ENCODE data around the gene CACNA1C.

Gene CACNA1C

DNA sequence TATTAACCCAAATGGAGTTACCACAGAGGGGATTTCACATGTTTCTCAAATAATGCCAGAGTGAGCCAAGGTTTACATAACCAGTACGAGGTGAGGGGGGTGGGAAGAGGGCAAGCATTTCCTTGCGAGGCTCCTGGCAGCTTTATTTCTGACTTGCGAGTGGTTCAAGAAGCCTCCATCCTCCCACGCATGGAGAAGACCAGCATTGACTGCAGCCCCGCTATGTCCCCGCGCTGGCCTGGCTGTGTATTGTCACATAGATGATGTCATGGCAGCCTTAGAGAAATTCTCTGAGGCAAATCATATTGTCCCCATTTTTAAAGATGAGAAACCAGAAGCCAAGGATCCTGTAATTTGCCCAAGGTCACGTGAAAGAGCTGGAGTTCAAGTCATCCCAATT is 188.2 kb downstream of the CACNA1C start:
- no peak overlapping the region for H3K27ac ChIP-seq
- TF ChIP-seq, protein P1, sequence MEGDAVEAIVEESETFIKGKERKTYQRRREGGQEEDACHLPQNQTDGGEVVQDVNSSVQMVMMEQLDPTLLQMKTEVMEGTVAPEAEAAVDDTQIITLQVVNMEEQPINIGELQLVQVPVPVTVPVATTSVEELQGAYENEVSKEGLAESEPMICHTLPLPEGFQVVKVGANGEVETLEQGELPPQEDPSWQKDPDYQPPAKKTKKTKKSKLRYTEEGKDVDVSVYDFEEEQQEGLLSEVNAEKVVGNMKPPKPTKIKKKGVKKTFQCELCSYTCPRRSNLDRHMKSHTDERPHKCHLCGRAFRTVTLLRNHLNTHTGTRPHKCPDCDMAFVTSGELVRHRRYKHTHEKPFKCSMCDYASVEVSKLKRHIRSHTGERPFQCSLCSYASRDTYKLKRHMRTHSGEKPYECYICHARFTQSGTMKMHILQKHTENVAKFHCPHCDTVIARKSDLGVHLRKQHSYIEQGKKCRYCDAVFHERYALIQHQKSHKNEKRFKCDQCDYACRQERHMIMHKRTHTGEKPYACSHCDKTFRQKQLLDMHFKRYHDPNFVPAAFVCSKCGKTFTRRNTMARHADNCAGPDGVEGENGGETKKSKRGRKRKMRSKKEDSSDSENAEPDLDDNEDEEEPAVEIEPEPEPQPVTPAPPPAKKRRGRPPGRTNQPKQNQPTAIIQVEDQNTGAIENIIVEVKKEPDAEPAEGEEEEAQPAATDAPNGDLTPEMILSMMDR (conservative IDR thresholded peaks at IDR 0.05) = no peak

DNA sequence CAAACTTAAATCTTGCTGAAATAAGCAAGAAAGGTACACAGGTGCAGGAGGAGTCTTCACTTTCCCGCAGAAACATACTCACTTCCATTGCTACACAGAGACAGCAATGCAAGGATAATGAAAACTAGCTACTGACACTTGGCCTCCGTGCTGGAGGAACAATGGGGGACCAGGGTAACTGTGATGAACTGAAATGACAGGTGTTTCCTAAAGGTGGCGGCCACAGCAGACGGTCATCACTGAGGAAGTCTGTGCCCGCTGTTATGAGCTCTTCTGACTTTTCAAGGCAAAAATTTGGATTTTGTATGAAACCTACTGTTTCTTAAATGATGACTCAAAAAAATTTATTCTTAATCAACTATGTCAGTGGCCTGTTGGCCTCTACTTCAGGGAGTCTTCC is 189.4 kb downstream of the CACNA1C start:
- TF ChIP-seq, protein P1 (conservative IDR thresholded peaks at IDR 0.05) = no peak
- H3K27ac ChIP-seq = no peak overlapping the region

DNA sequence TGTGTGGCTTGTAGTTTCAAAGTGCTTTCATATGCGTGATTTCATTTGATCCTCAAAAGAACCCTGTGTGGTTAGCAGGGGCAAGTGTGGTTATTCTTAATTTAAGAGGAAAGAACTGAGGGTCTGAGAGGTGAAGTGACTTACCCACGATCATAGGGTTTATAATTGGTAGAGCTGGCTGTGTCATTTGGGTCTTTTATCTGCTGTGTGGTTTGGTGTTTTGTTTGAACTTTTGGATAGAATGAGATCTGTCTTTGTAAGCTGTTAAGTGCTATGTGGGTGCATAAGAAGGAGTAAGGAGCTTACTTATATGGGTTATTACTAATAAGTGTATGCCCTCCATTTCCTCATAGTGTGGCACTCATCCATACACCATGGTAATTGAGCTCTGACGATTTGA is 190.0 kb downstream of the CACNA1C start:
- TF ChIP-seq, protein P1 (conservative IDR thresholded peaks at IDR 0.05) = no peak

DNA sequence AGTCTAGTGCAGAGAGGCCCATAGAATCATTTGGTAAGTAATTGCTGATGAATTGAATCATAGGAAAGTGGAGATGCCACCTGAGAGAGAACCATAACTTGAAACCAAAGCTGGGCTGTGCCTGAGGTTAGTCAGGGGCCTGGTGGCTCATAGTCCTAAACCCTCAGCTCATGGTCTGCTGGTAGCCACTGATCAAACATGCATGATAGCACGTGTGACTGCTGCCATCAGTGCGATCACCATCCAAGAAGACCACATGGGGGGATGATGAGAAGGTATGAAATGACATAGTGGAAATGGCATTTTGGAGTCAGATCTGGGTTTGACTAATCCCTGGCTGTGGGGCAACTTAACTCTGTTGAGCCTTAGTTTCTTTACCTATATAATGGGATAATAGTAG is 190.5 kb downstream of the CACNA1C start:
- TF ChIP-seq, protein P1 (conservative IDR thresholded peaks at IDR 0.05) = no peak

More for the DNA sequence above, 190.0 kb downstream of the CACNA1C start:
- H3K27ac ChIP-seq = no peak overlapping the region

DNA sequence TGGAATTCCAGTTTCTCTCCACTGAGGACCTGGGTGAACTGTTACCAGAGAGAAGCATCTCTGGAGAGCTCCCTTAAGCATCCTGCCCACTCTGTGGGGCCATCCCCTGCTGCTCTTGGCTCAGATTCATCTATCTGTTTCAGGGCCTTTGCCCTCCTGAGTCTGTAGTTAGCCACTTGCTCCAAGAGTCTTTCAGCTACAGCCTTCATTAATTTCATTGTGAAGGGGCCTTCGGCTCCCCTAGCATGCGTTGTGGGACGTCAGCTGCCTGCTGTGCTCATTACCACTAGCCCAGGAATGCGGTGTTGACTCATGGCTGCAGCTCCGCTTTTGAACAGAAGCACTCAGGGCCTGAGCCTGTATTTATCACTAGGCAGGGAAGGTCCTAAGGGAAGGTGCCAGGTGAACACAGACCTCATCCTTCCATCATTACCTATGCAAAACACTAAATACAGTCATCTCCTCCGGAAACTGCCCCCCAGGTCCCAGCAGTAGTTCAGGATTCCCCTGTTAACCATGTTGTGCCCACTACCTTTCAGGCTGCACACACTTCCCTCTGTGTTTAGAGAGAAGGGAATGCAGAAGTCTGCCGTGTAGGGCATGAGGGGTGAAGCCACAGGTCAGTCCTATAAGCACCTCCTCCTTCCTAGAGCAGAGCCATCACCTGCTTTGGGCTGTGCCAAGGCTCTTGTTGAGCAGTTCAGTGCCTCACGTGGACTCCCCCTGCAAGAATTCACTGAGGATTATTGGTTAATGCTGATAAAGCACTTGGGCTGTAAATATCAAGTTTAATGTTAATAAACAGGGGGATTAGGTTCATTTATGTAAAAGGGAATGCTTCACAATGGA is 191.4 kb downstream of the CACNA1C start:
- TF ChIP-seq, protein P1 (conservative IDR thresholded peaks at IDR 0.05) = no peak
- no peak overlapping the region for H3K27ac ChIP-seq

More for the DNA sequence above, 190.5 kb downstream of the CACNA1C start:
- no peak overlapping the region for H3K27ac ChIP-seq

DNA sequence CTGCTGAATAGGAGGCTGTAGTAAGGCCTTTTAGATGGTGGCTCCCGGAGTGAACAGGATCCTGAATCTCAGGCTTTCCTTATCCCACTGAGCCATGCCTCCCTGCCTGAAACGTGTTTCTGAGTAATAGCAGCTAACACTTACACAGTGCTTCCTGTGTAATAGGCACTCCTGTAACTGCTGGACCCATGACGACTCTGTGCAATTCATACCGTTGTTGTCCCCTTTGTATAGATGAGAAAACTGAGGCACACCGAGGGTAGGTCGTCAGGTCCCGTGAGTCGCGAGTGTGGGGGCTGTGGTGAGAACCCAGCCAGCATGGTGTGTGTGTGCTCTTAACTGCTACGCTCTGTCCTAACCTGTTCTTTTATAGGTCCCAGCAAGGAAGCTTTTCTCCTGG is 193.6 kb downstream of the CACNA1C start:
- H3K27ac ChIP-seq = no peak overlapping the region; the same call in 1 of the 2 replicates
- TF ChIP-seq, protein P1 (conservative IDR thresholded peaks at IDR 0.05) = no peak

DNA sequence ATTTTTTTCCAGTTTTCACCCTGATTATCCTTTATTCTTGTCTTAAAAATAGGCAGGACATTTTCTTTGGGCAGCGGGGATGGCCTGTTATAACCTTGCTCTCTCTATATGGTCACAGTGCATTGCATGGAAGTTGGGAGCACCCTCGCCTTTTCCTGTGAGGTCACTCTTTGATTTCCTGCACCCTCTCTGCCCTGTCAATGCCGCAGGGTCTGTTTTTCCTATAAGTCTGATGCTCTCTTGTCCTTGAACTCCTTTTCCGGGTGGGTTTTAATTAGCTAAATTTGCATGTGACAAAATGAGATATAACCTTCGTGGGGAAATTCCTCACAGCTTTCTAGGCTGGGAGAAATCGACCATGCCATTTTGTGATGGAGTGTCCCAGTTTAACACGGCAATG is 194.3 kb downstream of the CACNA1C start:
- peak overlapping the region; percentile 61 for H3K27ac ChIP-seq
- TF ChIP-seq, protein P1 (conservative IDR thresholded peaks at IDR 0.05) = no peak
